ENCODE results near the gene KLRC1.
"Not testable (repeated sequence)": the region's sequence is repeated elsewhere in the genome, so short reads cannot be mapped to it uniquely, and the experiment has no call there.

The KLRC1 gene

GRCh38 chr12:10420334-10420733, 32.8 kb downstream of the KLRC1 start, which contains the start of gene KLRC3:
TSS of gene KLRC3 (minus strand) at chr12:10420595. CDS start at chr12:10420550, 45 bp downstream.
- not testable (repeated sequence) for DNase-seq (ENCODE audit: low spot score)

- no peak for DNase-seq (ENCODE audit: low spot score)
Measured at GRCh38 chr12:10409392-10409791, 43.8 kb downstream of the KLRC1 start, which contains the start of gene KLRC4. TSS of gene KLRC4 (minus strand) at chr12:10409757. CDS start at chr12:10409575, 182 bp downstream.

- DNase-seq (ENCODE audit: low spot score): no peak
Measured at GRCh38 chr12:10408842-10409241, 44.3 kb downstream of the KLRC1 start.

- no peak for DNase-seq (ENCODE audit: low spot score)
Measured at GRCh38 chr12:10406725-10407124, 46.5 kb downstream of the KLRC1 start.

- no peak for DNase-seq (ENCODE audit: low spot score)
Measured at GRCh38 chr12:10405294-10405693, 47.9 kb downstream of the KLRC1 start.

- no peak for DNase-seq (ENCODE audit: low spot score)
Measured at GRCh38 chr12:10404798-10405197, 48.4 kb downstream of the KLRC1 start.

- DNase-seq (ENCODE audit: low spot score): no peak
Measured at GRCh38 chr12:10400829-10401228, 52.3 kb downstream of the KLRC1 start.

GRCh38 chr12:10398168-10398567, 55.0 kb downstream of the KLRC1 start:
- no peak for DNase-seq (ENCODE audit: low spot score)

GRCh38 chr12:10397296-10397695, 55.9 kb downstream of the KLRC1 start:
- DNase-seq (ENCODE audit: low spot score): no peak

GRCh38 chr12:10396176-10396575, 57.0 kb downstream of the KLRC1 start:
- DNase-seq (ENCODE audit: low spot score): not testable (repeated sequence)
